Ovary (tissue), 9 donors: Measurements from ENCODE around the gene C19orf81. TPM values are rescaled to one million over a fixed set of nuclear protein-coding genes. Genes with fewer than 3 reads are reported as not detected.

ENCODE experiments used
- DNase-seq, 5 donors: peaks; one replicate each; pipeline ENCODE4 v3.0.0-alpha.2; 2019 to 2020
- H3K27ac ChIP-seq, 2 donors: fragments of 200-600 bp; one replicate each; pipeline versions ENCODE4 v1.5.1 to v1.8.0; 2019 to 2022
- H3K27me3 ChIP-seq: fragments of 200-600 bp; one replicate; pipeline ENCODE4 v1.8.0; 2022
- H3K36me3 ChIP-seq: fragments of 200-600 bp; sonication (generic); one replicate; pipeline ENCODE4 v1.5.1; 2019
- H3K4me1 ChIP-seq: one replicate; pipeline ENCODE4 v1.8.1; 2013; ENCODE audit warnings: mild to moderate bottlenecking, moderate library complexity; ENCODE audit not compliant: insufficient read depth
- H3K4me3 ChIP-seq: fragments of 200-600 bp; sonication (generic); one replicate; pipeline ENCODE4 v1.5.1; 2017
- H3K9me3 ChIP-seq, 2 donors: fragments of 200-600 bp in 1 of 2; sonication (generic) in 1 of 2; one replicate each; pipeline versions ENCODE4 v1.5.1 to v1.8.1; 2013 to 2019; ENCODE audit warnings: mild to moderate bottlenecking in 1 of 2, moderate library complexity in 1 of 2
- EP300 ChIP-seq: sonication (generic); formaldehyde crosslinking; IDR thresholded peaks from one replicate; pipeline ENCODE4 v1.6.1; 2017; ENCODE audit warnings: antibody characterized with exemption
- POLR2A ChIP-seq: fragments of 450-650 bp; IDR thresholded peaks from one replicate; pipeline ENCODE4 v1.6.1; 2017; ENCODE audit warnings: antibody characterized with exemption, mild to moderate bottlenecking, moderate library complexity
- WGBS, 3 donors: extraction: QIAGEN DNeasy Blood & Tissue Kit in 1 of 3; methylation state at CpG; one replicate each; pipeline versions ENCODE4 v1.1.5 to v1.1.7; 2013 to 2017; 5-methylcytosine and 5-hydroxymethylcytosine counted together
- intact Hi-C, 4 donors: fragments of 100-400 bp; cut with DNase I; formaldehyde crosslinking; loops; one replicate each; pipeline versions ENCODE4 v1.11.0 to v1.15.1; 2022 to 2023
- polyA plus RNA-seq, 2 donors: library from polyadenylated mRNA; stranded (reverse); fragments of 200-250 nt in 1 of 2; fragments of 350-450 nt in 1 of 2; fragmentation: Illumina TruSeq in 1 of 2; extraction: RNeasy Lipid Tissue Mini Kit (QIAGEN cat#74804) in 1 of 2; gene quantifications; one replicate each; pipeline ENCODE4 v1.2.3, GENCODE V29; 2013 to 2014
- total RNA-seq, 7 donors: library from RNA; depleted of rRNA in 2 of 7; stranded (reverse); fragments of >200 nt in 2 of 7; fragmentation: NEBNext Ultra II Directional in 3 of 7; extraction: Animal tissue kit (Norgen Biotek cat#: 25700) in 3 of 7; gene quantifications; one replicate each; pipeline versions ENCODE4 v1.1.0 to v1.2.4, GENCODE V29; 2016 to 2023
- TF ChIP-seq, protein P1 (sequence below), 3 donors: fragments of 450-650 bp in 2 of 3; fragments of 200-600 bp in 1 of 3; IDR thresholded peaks; one replicate each; pipeline versions ENCODE4 v1.5.1 to v1.8.0; 2016 to 2022; ENCODE audit warnings: antibody characterized with exemption in 3 of 3, mild to moderate bottlenecking in 1 of 3
- donor health status: DM: no; HTN: no; CAD: no; lungs with moderate emphysema.
- donor health status: DM: no; HTN: no; CAD: no.
- donor health status: Bipolar disorder and iron deficiency.
- donor health status: DM: yes; HTN: yes; CAD: no.
- donor health status: DM: no; HTN: no; CAD: no.
- donor health status: DM: yes; HTN: yes; CAD: no.

C19orf81 gene
- total and polyA plus RNA-seq, 9 donors, result 1.1 to 12.6 (median 2.1) TPM; not detected in 5

DNA sequence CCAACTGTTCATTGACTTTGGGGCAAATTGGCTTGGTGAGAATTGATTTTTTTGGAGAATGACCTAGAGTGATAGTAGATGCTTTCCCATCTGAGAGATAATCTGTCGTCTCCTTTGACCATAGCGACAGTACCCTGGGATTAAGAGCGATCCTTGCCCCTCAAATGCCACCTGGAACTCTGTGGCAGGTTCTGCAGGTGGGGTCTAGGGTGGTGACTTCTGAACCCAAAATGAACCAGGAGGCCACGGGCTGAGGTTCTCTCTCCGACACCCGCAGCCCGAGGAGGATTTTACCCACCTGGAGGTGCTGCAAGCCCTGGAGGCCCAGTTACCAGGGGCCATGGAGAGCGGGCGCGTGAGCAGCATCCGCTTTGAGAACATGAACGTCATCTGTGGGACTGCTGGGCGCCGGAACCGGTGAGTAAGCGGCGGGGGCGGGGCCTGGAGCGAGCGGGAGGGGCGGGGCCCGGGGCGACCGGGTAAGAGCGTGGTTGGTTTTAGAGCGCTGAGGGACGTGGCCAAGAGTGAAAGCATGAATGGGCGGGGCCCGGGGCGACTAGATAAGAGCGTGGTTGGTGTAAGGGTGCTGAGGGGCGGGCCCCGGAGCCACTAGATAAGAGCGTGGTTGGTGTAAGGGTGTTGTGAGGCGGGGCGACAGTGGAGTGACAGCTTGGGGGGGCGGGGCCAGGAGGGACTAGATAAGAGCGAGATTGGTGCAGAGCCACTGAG is 8.6 kb downstream of the C19orf81 start:
- WGBS, 3 donors, result 1 to 3% (median 2%) methylated on average over 38 of the region's 38 CpGs
- H3K27me3 ChIP-seq, result no peaks in the 10 kb centered on the region
- H3K4me1 ChIP-seq, result peaks cover 5% of the 10 kb centered on the region
- H3K36me3 ChIP-seq, result no peaks in the 10 kb centered on the region
- H3K27ac ChIP-seq, result no peak overlapping the region
- H3K9me3 ChIP-seq, result peaks cover 0 to 3% of the 10 kb centered on the region in 2 donors
- peak; percentile 52 to 85 (median 65) for DNase-seq
- no peak overlapping the region for H3K4me3 ChIP-seq
- intact Hi-C loops, result no loop called here
- TF ChIP-seq, protein P1, sequence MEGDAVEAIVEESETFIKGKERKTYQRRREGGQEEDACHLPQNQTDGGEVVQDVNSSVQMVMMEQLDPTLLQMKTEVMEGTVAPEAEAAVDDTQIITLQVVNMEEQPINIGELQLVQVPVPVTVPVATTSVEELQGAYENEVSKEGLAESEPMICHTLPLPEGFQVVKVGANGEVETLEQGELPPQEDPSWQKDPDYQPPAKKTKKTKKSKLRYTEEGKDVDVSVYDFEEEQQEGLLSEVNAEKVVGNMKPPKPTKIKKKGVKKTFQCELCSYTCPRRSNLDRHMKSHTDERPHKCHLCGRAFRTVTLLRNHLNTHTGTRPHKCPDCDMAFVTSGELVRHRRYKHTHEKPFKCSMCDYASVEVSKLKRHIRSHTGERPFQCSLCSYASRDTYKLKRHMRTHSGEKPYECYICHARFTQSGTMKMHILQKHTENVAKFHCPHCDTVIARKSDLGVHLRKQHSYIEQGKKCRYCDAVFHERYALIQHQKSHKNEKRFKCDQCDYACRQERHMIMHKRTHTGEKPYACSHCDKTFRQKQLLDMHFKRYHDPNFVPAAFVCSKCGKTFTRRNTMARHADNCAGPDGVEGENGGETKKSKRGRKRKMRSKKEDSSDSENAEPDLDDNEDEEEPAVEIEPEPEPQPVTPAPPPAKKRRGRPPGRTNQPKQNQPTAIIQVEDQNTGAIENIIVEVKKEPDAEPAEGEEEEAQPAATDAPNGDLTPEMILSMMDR (IDR thresholded peaks at IDR 0.05), result no peak
- no peak for TF ChIP-seq EP300
- TF ChIP-seq POLR2A, result no peak

DNA sequence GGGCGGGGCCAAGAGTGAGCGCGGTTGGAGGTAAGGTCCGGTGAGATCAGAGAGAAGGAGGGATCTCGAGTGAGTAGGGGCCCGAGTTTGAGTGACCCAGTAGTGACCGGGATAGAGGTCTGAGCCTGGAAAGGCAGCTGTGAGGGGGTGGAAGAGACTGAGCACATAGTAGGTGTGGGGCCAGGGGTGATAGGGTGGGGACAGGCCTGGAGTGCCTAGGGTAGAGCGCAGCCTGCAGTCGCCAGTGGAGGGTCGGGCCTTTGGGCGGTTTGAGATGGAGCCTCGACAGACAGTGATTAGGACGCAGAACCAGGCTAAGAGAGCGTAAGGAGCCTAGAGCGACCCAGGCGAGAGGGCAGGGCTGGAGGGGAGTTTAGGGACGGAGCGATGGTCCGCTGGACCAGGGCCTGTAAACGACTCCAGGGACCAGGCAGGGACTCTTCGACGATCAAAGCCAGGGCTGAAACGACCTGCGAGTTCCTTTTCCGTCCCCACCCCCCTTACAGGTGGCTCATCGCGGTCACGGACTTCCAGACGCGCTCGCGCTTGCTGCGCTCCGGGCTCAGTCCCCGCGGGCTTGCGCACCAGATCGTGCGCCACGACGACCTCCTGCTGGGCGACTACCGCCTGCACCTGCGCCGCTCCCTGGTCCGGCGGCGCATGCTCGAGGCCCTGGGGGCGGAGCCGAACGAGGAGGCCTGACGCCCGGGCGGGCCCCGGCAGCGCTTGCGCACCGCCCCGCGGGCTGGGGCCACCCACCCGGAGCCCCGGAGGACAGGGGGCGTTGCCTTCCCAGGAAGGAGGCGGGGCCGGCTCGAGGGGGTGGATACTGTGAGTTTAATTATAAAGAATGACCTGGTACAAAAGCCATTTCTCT is 9.4 kb downstream of the C19orf81 start:
- peaks cover 5% of the 10 kb centered on the region for H3K4me1 ChIP-seq
- peaks cover 0 to 3% of the 10 kb centered on the region in 2 donors for H3K9me3 ChIP-seq
- TF ChIP-seq, protein P1 (IDR thresholded peaks at IDR 0.05), result no peak
- TF ChIP-seq EP300 (no peak), POLR2A (no peak)
- peak; percentile 26 to 70 (median 30) for DNase-seq
- peak overlapping the region; percentile 7 for H3K4me3 ChIP-seq
- H3K27ac ChIP-seq, result no peak overlapping the region
- 0 to 3% (median 1%) methylated on average over 54 to 67 of the region's 67 CpGs for WGBS, 3 donors
- intact Hi-C loops, result no loop called here
- H3K27me3 ChIP-seq, result no peaks in the 10 kb centered on the region
- no peaks in the 10 kb centered on the region for H3K36me3 ChIP-seq

DNA sequence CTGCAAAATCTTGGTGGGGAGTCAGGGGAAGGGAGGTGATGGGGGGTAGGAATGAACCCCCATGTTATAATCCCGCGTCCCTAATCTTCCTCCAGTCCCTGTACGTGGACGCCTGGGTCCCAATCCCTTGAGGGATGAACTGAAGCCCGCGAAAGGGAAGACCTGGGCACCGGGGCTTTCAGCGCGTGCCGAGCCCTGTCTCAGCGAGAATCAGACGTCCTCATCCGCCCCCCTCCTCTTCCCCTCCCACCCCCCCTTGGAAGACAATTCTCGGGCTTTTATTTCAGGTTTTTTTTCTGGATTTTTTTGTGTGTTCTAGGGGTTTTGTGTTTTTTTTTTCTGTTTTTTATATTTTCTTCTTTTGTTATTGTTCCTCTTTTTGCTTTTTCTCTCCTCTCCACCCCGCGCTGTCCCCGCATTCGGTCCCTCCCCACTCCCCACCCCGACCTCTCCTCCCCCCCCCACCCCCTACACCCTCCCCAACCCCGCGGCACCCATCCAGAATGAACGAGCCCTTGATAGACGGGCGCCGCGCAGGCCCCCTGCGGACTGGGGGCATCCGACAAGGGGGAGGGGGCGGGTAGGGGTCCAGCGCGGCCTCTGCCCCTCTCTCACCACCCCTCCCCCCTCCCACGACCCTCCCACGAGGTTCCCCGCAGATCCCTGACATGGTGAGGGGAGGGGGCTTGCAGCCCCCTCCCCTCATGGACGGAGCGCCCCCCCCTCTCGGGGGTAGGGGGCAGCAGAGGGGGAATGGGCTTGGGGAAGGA is 10.3 kb downstream of the C19orf81 start:
- H3K36me3 ChIP-seq, result no peaks in the 10 kb centered on the region
- 1 to 3% (median 2%) methylated on average over 31 to 36 of the region's 37 CpGs for WGBS, 3 donors
- no peak overlapping the region for H3K4me3 ChIP-seq
- no peak for DNase-seq
- H3K4me1 ChIP-seq, result peaks cover 5% of the 10 kb centered on the region
- intact Hi-C loops, result no loop called here
- TF ChIP-seq EP300 (no peak), POLR2A (no peak)
- TF ChIP-seq, protein P1 (IDR thresholded peaks at IDR 0.05), result no peak
- H3K27ac ChIP-seq, result no peak overlapping the region
- peaks cover 0 to 3% of the 10 kb centered on the region in 2 donors for H3K9me3 ChIP-seq
- H3K27me3 ChIP-seq, result no peaks in the 10 kb centered on the region

DNA sequence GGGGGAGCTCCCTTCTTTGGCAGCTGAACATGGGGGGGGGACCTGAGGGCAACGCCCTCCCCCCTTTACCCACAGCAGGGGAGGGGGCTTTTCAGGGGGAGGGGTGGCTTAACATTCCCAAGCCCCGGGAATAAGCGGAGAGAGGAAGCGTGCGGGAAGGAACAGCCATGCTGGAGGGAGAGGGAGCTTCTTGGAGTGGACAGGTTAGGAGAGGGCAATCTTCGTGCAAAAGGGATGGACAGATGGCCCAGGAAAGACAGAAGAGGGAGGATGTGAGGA is 10.8 kb downstream of the C19orf81 start:
- Histone ChIP-seq H3K27me3 (no peaks in the 10 kb centered on the region), H3K4me3 (no peak overlapping the region), H3K4me1 (peaks cover 5% of the 10 kb centered on the region), H3K9me3 (peaks cover 0 to 3% of the 10 kb centered on the region in 2 donors), H3K36me3 (no peaks in the 10 kb centered on the region), H3K27ac (no peak overlapping the region)
- intact Hi-C loops, result no loop called here
- no peak for DNase-seq
- TF ChIP-seq EP300, result no peak
- TF ChIP-seq POLR2A, result no peak
- TF ChIP-seq, protein P1 (IDR thresholded peaks at IDR 0.05), result no peak
- WGBS, 3 donors, result 13 to 23% (median 19%) methylated on average over 6 of the region's 6 CpGs
